ENCODE results near the gene SF3B6.

DNA sequence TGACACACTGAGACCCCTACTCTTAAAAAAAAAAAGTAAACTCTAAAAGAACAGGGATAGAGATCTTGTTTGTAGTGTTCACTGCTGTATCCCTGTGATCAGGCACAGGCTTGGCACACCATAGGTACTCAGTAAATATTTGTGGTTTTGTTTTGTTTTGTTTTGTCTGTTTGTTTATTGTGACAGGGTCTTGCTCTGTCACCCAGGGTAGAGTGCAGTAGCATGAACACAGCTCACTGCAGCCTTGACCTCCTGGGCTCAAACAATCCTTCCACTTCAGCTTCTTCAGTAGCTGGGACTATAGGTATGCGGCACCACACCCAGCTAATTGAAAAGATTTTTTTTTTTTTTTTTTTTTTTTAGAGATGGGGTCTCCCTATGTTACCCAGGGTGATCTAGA is 23.2 kb downstream of the SF3B6 start:
- TF ChIP-seq TEAD4 (IDR thresholded peaks at IDR 0.05; ENCODE audit: low read length) (no peak), TEAD4 (CRISPR knock-in tag; IDR thresholded peaks at IDR 0.05; ENCODE audit: borderline replicate concordance) (no peak), POLR2A (conservative IDR thresholded peaks at IDR 0.05) (no peak), ZNF124 (CRISPR knock-in tag; IDR thresholded peaks at IDR 0.05) (no peak), MAFG (tag; conservative IDR thresholded peaks at IDR 0.05) (no peak), CHD1 (IDR thresholded peaks at IDR 0.05; ENCODE audit: low read length) (no peak), HNRNPLL (IDR thresholded peaks at IDR 0.05; ENCODE audit: low read depth, low read length, poor library complexity, severe bottlenecking) (no peak), ZNF384 (IDR thresholded peaks at IDR 0.05; ENCODE audit: low read depth, low read length) (no peak), TAF1 (IDR thresholded peaks at IDR 0.05; ENCODE audit: control insufficient read depth, extremely low read depth, insufficient read depth, low read length, severe bottlenecking) (no peak), CTCF (IDR thresholded peaks at IDR 0.05 in 2 of 3, conservative IDR thresholded peaks at IDR 0.05 in 1 of 3; ENCODE audit: insufficient read depth in 2 of 3, low read depth in 1 of 3, low read length in 3 of 3) (no peak)
- TF ChIP-seq, protein P1, sequence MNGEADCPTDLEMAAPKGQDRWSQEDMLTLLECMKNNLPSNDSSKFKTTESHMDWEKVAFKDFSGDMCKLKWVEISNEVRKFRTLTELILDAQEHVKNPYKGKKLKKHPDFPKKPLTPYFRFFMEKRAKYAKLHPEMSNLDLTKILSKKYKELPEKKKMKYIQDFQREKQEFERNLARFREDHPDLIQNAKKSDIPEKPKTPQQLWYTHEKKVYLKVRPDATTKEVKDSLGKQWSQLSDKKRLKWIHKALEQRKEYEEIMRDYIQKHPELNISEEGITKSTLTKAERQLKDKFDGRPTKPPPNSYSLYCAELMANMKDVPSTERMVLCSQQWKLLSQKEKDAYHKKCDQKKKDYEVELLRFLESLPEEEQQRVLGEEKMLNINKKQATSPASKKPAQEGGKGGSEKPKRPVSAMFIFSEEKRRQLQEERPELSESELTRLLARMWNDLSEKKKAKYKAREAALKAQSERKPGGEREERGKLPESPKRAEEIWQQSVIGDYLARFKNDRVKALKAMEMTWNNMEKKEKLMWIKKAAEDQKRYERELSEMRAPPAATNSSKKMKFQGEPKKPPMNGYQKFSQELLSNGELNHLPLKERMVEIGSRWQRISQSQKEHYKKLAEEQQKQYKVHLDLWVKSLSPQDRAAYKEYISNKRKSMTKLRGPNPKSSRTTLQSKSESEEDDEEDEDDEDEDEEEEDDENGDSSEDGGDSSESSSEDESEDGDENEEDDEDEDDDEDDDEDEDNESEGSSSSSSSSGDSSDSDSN (IDR thresholded peaks at IDR 0.05; ENCODE audit: borderline replicate concordance in 1 of 2, low read depth in 2 of 2, low read length in 2 of 2) = no peak

All from K562 (cell line).